HFFc6 (cell line): ENCODE results near the gene DNAH1. TPM values are rescaled to one million over a fixed set of nuclear protein-coding genes. Genes with fewer than 3 reads are reported as not detected.

Source experiments
- DNase-seq: peaks from one replicate; pipeline ENCODE4 v3.0.0-alpha.2; 2018
- H3K27ac Mint-ChIP-seq: 2 replicates; pipeline ENCODE4 v1.8.0; 2020; ENCODE audit warnings: mild to moderate bottlenecking, mixed read lengths
- H3K27me3 Mint-ChIP-seq: 2 replicates; pipeline ENCODE4 v1.8.0; 2021; ENCODE audit warnings: mild to moderate bottlenecking, moderate library complexity, mixed read lengths; ENCODE audit not compliant: insufficient read depth
- H3K36me3 Mint-ChIP-seq: 2 replicates; pipeline ENCODE4 v1.8.0; 2021; ENCODE audit warnings: low read depth, mixed read lengths
- H3K4me1 Mint-ChIP-seq: 2 replicates; pipeline ENCODE4 v1.8.0; 2020; ENCODE audit warnings: low read depth, mixed read lengths
- H3K4me3 Mint-ChIP-seq: 2 replicates; pipeline ENCODE4 v1.8.0; 2020; ENCODE audit warnings: mild to moderate bottlenecking, moderate library complexity, mixed read lengths
- H3K9me3 Mint-ChIP-seq: 2 replicates; pipeline ENCODE4 v1.8.0; 2020; ENCODE audit warnings: mild to moderate bottlenecking, mixed read lengths
- CTCF ChIP-seq: fragments of 200-600 bp; sonication (generic); IDR thresholded peaks from 2 replicates; pipeline ENCODE4 v1.5.0; 2021; ENCODE audit warnings: antibody characterized with exemption, mild to moderate bottlenecking
- total RNA-seq, 6 experiments: library from RNA; stranded (reverse); fragmentation: NEBNext Ultra II Directional; extraction: Animal tissue kit (Norgen Biotek cat#: 25700); gene quantifications; 2 replicates in 1 of 6; 3 replicates in 5 of 6; pipeline ENCODE4 v1.2.3, GENCODE V29; 2021

The DNAH1 gene
- total RNA-seq, 6 experiments from 2014 or later, result 1.4 to 2.1 (median 1.8) TPM

DNA sequence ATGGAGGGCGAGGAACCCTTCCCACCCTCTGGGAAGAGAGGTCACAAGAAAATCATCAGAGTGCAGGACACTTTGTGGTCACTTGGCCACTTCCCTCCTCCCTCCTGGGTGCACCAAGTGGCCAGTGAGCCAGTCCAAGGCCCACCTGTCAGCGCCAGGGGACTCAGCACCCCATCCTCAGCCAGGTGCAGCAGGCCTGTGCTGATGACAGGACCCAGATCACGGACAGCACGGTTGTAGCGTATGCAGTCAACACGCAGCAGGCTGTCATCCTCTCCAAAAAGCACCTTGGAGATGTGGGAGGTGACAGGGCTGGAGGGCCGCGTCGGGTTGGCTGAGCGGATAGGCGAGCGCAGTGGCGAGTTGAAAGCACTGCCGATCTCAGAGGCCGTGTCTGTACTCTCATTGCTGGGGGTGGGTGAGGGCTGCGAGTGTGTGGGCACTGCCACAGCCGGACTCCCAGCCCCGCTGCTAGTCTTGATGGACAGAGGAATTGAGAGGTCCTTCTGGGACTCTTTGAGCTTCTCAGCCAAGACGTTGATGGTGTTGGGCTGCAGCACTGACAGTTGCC, 87.2 kb downstream of the DNAH1 start:
- Mint-ChIP-seq H3K9me3 (no peaks in the 10 kb centered on the region), H3K27me3 (no peaks in the 10 kb centered on the region; the same call in 1 of the 2 replicates), H3K4me1 (peaks cover 5% of the 10 kb centered on the region), H3K27ac (no peak overlapping the region), H3K4me3 (no peak overlapping the region), H3K36me3 (peaks cover 19% of the 10 kb centered on the region)
- no peak for TF ChIP-seq CTCF
- DNase-seq, result no peak

DNA sequence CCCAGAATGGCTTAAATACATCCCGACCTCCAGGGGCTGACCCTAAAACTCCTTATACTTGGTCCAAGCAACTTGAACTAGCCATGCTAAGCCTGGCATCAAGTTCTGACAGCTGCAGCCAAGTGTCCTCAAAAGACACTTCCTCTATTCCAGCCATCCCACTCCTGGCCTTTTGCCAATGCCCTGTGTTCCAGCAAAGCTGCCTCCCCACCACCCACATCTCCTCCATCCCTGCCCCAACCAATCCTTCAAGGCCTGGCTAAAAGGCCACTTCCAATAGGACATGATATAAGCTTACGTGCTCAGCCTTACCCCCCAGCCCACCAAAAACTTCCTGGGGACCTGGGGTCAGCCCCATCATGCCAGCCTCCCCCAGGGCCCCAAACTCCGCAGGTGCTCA, 87.8 kb downstream of the DNAH1 start:
- H3K4me3 Mint-ChIP-seq, result no peak overlapping the region
- no peak for TF ChIP-seq CTCF
- H3K27me3 Mint-ChIP-seq, result no peaks in the 10 kb centered on the region; the same call in 1 of the 2 replicates
- H3K9me3 Mint-ChIP-seq, result no peaks in the 10 kb centered on the region
- peaks cover 11% of the 10 kb centered on the region for H3K4me1 Mint-ChIP-seq
- no peak overlapping the region for H3K27ac Mint-ChIP-seq
- peaks cover 24% of the 10 kb centered on the region for H3K36me3 Mint-ChIP-seq
- no peak for DNase-seq

DNA sequence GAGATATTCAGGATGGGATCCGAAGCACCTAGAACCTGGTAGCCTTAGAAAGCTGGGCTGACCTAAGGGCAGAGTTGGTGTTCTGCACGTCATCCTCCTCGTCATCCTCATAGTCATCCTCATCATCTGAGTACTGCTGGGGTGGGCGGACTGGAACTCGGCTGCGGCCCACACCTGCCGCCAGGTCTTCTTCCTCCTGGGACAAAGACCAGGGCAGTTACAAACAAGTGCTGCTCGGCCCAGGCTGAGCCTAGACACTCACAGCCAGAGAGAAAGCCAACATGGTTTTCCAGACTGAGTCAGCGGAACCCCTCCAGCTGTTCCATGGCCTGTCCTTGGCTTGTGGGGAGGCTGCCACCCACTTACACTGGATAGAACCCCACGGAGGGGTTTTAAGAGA, 88.3 kb downstream of the DNAH1 start:
- Mint-ChIP-seq H3K27ac (no peak overlapping the region), H3K27me3 (no peaks in the 10 kb centered on the region; the same call in none of the 2 replicates), H3K4me3 (no peak overlapping the region), H3K4me1 (peaks cover 14% of the 10 kb centered on the region), H3K9me3 (no peaks in the 10 kb centered on the region), H3K36me3 (peaks cover 24% of the 10 kb centered on the region)
- no peak for DNase-seq
- TF ChIP-seq CTCF, result no peak

DNA sequence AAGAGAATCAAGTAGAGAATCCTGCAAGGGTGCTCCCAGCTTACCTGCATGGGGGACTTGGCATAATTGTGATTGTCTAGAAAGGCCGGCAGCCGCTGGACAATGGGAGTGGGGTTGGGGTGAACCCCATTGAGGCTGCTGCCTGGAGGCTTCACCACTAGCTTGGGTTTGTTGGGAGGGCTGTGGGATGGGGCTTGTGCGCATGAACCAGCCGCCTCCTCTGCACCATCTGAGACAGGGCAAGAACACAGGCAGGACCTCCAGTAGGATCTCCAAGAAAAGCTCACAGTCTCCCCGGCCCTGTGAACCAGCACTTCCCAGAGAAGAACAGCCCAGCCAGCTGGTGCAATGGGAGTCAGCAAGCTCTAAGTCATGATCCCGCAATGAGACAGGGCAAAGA, 88.9 kb downstream of the DNAH1 start:
- Mint-ChIP-seq H3K36me3 (peaks cover 24% of the 10 kb centered on the region), H3K4me1 (peaks cover 14% of the 10 kb centered on the region), H3K4me3 (no peak overlapping the region), H3K27ac (no peak overlapping the region), H3K9me3 (no peaks in the 10 kb centered on the region), H3K27me3 (no peaks in the 10 kb centered on the region; the same call in none of the 2 replicates)
- no peak for TF ChIP-seq CTCF
- DNase-seq, result no peak

DNA sequence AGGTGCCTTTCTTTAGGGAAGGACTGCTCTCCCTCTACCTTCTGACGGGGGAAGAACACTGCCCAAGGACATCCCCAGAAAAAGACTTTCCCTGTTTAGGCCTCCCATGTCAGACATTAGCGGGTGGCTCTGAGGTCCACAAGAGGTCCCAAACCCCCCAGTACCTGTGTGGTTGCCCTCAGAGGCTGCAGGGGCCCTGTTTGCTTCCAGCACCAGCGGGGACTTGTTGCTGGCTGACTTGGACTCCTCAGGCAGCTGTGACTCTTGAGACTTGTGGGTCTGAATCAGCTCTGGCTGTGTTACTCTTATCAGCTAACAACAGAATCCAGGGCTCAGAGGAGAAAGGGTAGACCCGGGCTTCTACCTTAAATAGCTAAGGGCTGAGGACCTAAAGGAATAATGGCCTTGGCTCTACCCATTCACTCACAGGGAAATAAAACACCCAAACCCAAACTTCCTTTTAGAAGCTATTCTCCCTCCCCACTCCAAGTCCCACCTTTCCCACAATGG, 89.5 kb downstream of the DNAH1 start:
- Mint-ChIP-seq H3K36me3 (peaks cover 18% of the 10 kb centered on the region), H3K9me3 (no peaks in the 10 kb centered on the region), H3K27me3 (no peaks in the 10 kb centered on the region; the same call in none of the 2 replicates), H3K4me1 (peaks cover 14% of the 10 kb centered on the region), H3K27ac (no peak overlapping the region), H3K4me3 (no peak overlapping the region)
- DNase-seq, result no peak
- TF ChIP-seq CTCF, result no peak
